ENCODE results near the gene SENP1. TPM values are rescaled to one million over a fixed set of nuclear protein-coding genes. Genes with fewer than 3 reads are reported as not detected.

The SENP1 gene
- total and polyA plus RNA-seq, 7 donors = 4.2 to 26.0 (median 16.9) TPM

GRCh38 chr12:48024735-48025134, 81.1 kb downstream of the SENP1 start:
- peaks cover 0 to 9% (median 3%) of the 10 kb centered on the region in 3 donors for H3K27me3 ChIP-seq
- 87 to 92% methylated on average over 9 of the region's 9 CpGs for WGBS, 2 donors
- H3K4me1 ChIP-seq = no peaks in the 10 kb centered on the region
- no peak overlapping the region for H3K27ac ChIP-seq
- H3K36me3 ChIP-seq = no peaks in the 10 kb centered on the region
- intact Hi-C loops (cut with DNase I) = no loop called here
- H3K4me3 ChIP-seq = no peak overlapping the region
- no peak for DNase-seq
- H3K9me3 ChIP-seq = no peaks in the 10 kb centered on the region
- TF ChIP-seq EP300 (IDR thresholded peaks at IDR 0.05) (no peak), POLR2A (IDR thresholded peaks at IDR 0.05) (no peak), POLR2AphosphoS5 (IDR thresholded peaks at IDR 0.05) (no peak)
- TF ChIP-seq, protein P1, sequence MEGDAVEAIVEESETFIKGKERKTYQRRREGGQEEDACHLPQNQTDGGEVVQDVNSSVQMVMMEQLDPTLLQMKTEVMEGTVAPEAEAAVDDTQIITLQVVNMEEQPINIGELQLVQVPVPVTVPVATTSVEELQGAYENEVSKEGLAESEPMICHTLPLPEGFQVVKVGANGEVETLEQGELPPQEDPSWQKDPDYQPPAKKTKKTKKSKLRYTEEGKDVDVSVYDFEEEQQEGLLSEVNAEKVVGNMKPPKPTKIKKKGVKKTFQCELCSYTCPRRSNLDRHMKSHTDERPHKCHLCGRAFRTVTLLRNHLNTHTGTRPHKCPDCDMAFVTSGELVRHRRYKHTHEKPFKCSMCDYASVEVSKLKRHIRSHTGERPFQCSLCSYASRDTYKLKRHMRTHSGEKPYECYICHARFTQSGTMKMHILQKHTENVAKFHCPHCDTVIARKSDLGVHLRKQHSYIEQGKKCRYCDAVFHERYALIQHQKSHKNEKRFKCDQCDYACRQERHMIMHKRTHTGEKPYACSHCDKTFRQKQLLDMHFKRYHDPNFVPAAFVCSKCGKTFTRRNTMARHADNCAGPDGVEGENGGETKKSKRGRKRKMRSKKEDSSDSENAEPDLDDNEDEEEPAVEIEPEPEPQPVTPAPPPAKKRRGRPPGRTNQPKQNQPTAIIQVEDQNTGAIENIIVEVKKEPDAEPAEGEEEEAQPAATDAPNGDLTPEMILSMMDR (IDR thresholded peaks at IDR 0.05) = no peak

GRCh38 chr12:48023386-48023785, 82.5 kb downstream of the SENP1 start:
- intact Hi-C loops (cut with DNase I) = no loop called here
- Histone ChIP-seq H3K4me3 (no peak overlapping the region), H3K9me3 (no peaks in the 10 kb centered on the region), H3K27ac (no peak overlapping the region), H3K4me1 (no peaks in the 10 kb centered on the region), H3K27me3 (peaks cover 0 to 9% (median 3%) of the 10 kb centered on the region in 3 donors), H3K36me3 (no peaks in the 10 kb centered on the region)
- WGBS, 2 donors = 17 to 61% methylated on average over 5 of the region's 5 CpGs
- TF ChIP-seq POLR2AphosphoS5 (IDR thresholded peaks at IDR 0.05) (no peak), POLR2A (IDR thresholded peaks at IDR 0.05) (no peak), EP300 (IDR thresholded peaks at IDR 0.05) (no peak)
- TF ChIP-seq, protein P1 (IDR thresholded peaks at IDR 0.05) = no peak
- DNase-seq = no peak

DNA sequence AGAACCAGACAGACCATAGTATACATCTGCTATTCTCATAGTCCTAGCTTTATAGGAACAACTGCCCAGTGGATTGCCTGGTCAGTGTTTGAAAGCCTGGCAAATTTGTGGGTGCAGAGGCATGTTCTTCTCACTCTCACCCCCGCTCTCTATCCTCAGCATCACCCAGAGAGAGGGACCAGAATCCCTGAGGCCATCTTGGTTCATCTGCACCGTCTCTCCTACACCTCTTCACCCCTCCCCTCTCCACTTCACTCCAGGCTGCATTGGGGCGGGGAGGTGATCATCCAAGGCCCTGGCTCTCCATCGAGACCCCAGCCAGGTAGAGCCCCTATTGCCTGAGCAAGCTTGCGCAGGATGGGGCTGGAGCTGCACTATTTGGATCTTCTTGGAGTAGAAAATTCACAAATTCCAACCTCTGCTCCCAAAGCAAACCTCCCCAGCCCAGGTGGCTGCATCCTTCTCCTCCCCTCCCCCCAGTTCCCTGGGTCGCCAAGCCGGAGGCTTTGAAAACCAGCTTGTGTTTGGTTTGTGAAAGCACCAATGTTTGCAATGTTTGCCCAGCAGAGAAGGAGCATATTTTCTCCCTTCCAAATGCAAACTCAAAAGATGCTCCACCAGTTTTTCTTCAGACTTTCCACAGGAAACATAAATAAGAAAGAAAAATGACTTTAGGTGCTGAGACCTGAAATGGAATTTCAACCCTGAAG, 83.0 kb downstream of the SENP1 start:
- no peak overlapping the region for H3K4me3 ChIP-seq
- TF ChIP-seq, protein P1 (IDR thresholded peaks at IDR 0.05) = no peak
- TF ChIP-seq EP300 (IDR thresholded peaks at IDR 0.05) (no peak), POLR2A (IDR thresholded peaks at IDR 0.05) (no peak), POLR2AphosphoS5 (IDR thresholded peaks at IDR 0.05) (no peak)
- WGBS, 2 donors = 65 to 81% methylated on average over 7 of the region's 7 CpGs
- H3K4me1 ChIP-seq = no peaks in the 10 kb centered on the region
- no peaks in the 10 kb centered on the region for H3K9me3 ChIP-seq
- H3K27ac ChIP-seq = no peak overlapping the region
- no peak for DNase-seq
- H3K27me3 ChIP-seq = peaks cover 0 to 9% (median 3%) of the 10 kb centered on the region in 3 donors
- intact Hi-C loops (cut with DNase I) = no loop called here
- no peaks in the 10 kb centered on the region for H3K36me3 ChIP-seq

- H3K9me3 ChIP-seq = no peaks in the 10 kb centered on the region
- peaks cover 0 to 9% (median 3%) of the 10 kb centered on the region in 3 donors for H3K27me3 ChIP-seq
- H3K36me3 ChIP-seq = no peaks in the 10 kb centered on the region
- H3K27ac ChIP-seq = no peak overlapping the region
- H3K4me3 ChIP-seq = no peak overlapping the region
- 29 to 67% methylated on average over 3 of the region's 3 CpGs for WGBS, 2 donors
- intact Hi-C loops (cut with DNase I) = no loop called here
- no peak for DNase-seq
- no peaks in the 10 kb centered on the region for H3K4me1 ChIP-seq
- TF ChIP-seq EP300 (IDR thresholded peaks at IDR 0.05) (no peak), POLR2A (IDR thresholded peaks at IDR 0.05) (no peak), POLR2AphosphoS5 (IDR thresholded peaks at IDR 0.05) (no peak)
- TF ChIP-seq, protein P1 (IDR thresholded peaks at IDR 0.05) = no peak
Measured at GRCh38 chr12:48022180-48022521, 83.7 kb downstream of the SENP1 start.

Data from sigmoid colon (tissue), 7 donors.